OCI-LY7 (cell line): ENCODE data around the gene EIF4G3.

Source experiments
- EZH2phosphoT487 ChIP-seq: fragments of 200-600 bp; sonication (generic); IDR thresholded peaks from 2 replicates; pipeline ENCODE4 v1.6.1; 2018; ENCODE audit warnings: low read depth, borderline replicate concordance, mild to moderate bottlenecking, mixed run types, antibody characterized with exemption, low read length, moderate library complexity, mixed read lengths
- TF ChIP-seq, protein P1 (sequence below): fragments of 200-600 bp; sonication (generic); conservative IDR thresholded peaks from 2 replicates; pipeline ENCODE4 v1.5.1; 2014; ENCODE audit warnings: mild to moderate bottlenecking, antibody characterized with exemption, low read length, moderate library complexity, mixed read lengths

DNA sequence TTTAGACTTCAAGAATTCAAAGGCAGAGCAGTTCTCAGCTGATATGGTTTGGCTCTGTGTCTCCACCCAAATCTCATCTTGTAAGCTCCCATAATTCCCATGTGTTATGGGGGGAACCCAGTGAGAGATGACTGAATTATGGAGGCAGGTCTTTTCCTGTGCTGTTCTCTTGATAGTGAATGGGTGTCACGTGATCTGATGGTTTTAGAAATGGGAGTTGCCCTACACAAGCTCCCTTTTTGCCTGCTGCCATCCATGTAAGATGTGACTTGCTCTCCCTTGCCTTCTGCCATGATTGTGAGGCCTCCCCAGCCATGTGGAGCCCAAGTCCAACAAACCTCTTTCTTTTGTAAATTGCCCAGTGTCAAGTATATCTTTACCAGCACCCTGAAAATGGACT, 146.5 kb downstream of the EIF4G3 start:
- TF ChIP-seq, protein P1, sequence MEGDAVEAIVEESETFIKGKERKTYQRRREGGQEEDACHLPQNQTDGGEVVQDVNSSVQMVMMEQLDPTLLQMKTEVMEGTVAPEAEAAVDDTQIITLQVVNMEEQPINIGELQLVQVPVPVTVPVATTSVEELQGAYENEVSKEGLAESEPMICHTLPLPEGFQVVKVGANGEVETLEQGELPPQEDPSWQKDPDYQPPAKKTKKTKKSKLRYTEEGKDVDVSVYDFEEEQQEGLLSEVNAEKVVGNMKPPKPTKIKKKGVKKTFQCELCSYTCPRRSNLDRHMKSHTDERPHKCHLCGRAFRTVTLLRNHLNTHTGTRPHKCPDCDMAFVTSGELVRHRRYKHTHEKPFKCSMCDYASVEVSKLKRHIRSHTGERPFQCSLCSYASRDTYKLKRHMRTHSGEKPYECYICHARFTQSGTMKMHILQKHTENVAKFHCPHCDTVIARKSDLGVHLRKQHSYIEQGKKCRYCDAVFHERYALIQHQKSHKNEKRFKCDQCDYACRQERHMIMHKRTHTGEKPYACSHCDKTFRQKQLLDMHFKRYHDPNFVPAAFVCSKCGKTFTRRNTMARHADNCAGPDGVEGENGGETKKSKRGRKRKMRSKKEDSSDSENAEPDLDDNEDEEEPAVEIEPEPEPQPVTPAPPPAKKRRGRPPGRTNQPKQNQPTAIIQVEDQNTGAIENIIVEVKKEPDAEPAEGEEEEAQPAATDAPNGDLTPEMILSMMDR: no peak
- no peak for TF ChIP-seq EZH2phosphoT487
